Limb (tissue), 2 donors: ENCODE measurements around the gene ARMC5.
"Not testable (repeated sequence)": the region's sequence is repeated elsewhere in the genome, so short reads cannot be mapped to it uniquely, and the experiment has no call there.

Experiments
- DNase-seq, 2 donors: peaks; one replicate each; pipeline ENCODE4 v3.0.0-alpha.2; 2016; ENCODE audit errors: extremely low spot score in 2 of 2

The ARMC5 gene

GRCh38 chr16:31435341-31436220 is 23.7 kb upstream of the ARMC5 start:
- DNase-seq = no peak

DNA sequence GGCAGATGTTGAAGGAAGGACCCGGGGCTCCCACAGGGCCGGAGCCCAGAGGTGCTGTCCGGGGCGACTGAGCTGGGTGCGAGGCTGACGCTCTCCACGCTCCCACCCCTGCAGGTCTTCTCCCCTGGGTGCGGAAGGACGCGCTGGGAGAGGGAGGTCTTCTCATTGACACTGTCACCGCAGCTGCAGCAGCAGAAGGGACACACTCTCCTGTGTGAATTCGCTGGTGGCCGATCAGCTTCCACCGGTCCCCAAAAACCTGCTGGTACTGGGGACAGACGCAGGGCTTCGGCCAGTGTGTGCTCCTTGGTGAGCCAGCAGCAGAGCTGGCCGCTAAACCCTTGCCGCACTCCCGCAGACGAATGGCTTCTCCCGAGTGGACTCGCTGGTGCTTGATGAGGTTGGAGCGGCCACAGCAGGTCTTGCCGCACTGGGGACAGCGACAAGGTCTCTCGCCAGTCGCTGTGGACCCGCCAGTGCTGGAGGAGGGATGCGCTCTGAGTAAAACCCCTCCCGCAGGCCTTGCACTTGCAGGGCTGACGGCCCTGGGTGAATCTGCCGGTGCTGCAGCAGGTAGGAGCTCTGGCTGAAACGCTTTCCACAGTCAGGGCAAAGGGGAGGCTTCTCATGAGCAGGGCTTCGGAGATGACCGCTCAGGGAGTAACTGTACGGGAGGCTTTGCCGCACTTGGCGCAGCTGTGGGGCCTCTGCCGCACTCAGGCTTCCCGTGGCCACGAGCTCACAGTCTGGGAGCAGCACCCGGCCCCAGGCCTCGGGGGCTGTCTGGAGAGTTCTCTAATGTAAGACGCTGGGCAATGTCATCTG is 22.9 kb upstream of the ARMC5 start:
- DNase-seq = no peak

DNA sequence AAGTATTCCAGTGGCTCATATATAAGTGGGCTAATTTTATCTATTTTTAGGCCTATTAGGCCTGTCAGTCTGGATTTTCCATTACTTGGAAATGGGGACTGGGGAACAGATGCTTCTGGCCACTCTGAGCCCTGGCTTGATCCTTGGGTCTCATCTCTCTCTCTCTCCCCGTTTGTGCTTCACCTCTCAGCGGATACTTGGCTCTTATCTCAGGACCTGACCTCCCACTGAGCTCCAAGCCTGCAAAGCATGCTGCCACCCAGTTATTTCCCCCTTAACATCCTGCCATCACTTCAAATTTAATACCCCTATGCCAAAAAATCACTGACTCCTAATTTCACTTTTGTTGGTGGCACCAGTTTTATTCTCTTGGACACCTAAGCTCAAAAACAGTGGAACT is 20.9 kb upstream of the ARMC5 start:
- no peak for DNase-seq

DNA sequence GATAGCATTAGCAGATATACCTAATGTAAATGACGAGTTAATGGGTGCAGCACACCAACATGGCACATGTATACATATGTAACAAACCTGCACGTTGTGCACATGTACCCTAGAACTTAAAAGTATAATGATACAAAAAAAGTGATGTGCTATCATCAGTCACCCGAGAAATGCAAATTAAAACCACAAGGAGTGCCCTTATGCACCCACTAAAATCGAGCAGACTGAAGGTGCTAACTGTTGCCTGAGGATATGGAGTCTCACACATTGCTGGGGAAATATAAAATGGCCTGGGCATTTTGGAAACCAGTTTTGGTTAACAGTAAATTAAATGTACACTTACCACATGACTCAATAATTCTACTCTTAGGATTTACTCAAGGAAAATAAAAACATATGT is 20.3 kb upstream of the ARMC5 start:
- DNase-seq = not testable (repeated sequence)

GRCh38 chr16:31439519-31439918 is 19.8 kb upstream of the ARMC5 start:
- no peak for DNase-seq

- DNase-seq = no peak
Measured at GRCh38 chr16:31440516-31441184, 18.7 kb upstream of the ARMC5 start.

DNA sequence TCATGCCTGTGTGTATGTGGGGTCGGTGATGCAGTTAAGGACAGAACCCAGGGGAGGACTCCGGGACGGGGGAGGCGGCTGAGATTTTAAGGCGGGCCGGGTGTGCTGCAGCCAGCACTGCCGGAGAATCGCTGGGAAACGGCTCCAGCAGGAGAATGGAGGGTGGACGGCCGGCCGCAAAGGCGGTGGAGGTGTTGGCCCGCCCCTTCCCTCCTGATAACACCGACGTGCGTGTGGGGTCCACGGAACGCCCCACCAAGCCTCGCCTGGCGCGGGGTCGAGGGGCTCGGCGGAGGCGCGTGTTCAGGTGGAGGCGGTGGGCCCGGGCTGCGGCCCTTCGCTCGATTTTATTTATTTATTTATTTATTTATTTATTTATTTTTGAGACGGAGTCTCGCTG is 17.3 kb upstream of the ARMC5 start:
- no peak for DNase-seq

DNA sequence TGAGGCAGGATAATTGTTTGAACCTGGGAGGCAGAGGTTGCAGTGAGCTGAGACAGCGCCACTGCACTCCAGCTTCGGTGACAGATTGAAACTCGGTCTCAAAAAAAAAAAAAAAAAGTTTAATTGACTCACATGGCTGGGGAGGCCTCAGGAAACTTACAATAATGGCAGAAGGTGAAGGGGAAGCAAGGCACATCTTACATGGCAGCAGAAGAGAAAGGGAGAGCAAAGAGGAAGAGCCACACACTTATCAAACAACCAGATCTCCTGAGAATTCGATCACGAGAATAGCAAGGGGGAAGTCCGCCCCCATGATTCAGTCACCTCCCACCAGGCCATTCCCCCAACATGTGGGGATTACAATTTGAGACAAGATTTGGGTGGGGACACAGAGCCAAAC is 13.4 kb upstream of the ARMC5 start:
- DNase-seq = not testable (repeated sequence)

GRCh38 chr16:31451201-31451600 is 8.1 kb upstream of the ARMC5 start:
- no peak for DNase-seq

GRCh38 chr16:31451681-31452351 is 7.5 kb upstream of the ARMC5 start:
- peak in 1 of 2 donors; percentile 49 for DNase-seq

DNA sequence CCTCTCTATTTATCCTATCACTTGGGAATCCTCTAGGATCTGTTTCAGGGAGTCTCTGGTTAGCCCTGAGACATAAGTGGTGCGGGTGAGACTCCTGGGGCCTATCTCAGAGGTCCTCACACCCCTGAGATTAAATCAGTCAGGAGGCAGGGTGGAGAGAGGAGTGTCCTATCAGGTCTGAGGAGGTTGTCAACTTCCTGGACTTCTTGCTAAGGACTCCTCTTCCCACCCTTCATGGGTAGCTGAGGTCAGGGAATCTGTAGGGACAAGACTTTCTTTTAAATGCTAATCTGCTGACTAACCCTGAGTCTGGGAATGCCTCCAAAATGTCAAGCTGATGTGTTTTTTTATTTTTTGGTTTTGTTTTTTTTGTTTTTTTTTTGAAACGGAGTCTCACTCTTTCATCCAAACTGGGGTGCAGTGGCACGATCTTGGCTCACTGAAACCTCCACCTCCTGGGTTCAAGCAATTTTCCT is 6.6 kb upstream of the ARMC5 start:
- DNase-seq = no peak

DNA sequence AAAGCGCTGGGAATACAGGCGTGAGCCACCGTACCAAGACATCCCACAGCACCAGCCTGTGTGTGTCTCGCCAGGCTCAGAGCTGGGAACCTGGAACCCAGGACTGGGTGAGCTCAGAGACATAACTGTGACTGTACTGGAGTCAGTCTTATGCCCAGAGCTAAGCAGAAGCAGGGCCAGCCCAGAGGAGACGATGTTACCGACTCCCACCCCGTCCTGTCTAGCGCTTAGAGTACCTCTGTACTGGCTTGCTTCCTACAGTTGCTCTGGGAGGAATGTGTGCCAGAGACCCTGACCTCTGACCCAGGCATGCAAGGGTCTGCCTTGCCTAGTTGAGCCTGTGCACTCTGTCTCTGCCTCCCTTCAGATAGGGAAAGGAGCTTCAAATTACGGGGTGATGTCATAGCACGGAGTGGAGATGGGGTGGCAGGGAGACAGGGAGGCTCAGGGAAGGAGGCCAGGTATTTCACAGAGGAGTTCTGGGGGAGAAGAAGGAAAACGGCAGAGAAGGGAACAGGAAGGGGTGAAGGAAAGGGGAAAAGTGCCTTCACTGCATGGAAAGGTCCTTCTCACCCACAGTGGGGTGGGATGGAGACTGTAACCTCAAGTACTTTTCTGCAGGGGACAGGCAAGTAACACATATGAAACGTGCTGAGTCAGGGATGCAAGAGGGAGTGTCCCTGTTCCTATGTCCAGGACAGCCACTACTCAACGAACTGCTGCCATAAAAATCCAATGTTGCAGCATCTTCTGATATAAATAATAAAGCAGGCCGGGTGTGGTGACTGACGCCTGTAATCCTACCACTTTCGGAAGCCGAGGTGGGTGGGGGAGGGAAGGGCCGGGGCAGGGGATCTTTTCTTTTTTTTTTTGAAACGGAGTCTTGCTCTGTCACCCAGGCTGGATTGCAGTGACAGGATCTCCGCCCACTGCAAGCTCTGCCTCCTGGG is 5.8 kb upstream of the ARMC5 start:
- DNase-seq = peak in 1 of 2 donors; percentile 29

DNA sequence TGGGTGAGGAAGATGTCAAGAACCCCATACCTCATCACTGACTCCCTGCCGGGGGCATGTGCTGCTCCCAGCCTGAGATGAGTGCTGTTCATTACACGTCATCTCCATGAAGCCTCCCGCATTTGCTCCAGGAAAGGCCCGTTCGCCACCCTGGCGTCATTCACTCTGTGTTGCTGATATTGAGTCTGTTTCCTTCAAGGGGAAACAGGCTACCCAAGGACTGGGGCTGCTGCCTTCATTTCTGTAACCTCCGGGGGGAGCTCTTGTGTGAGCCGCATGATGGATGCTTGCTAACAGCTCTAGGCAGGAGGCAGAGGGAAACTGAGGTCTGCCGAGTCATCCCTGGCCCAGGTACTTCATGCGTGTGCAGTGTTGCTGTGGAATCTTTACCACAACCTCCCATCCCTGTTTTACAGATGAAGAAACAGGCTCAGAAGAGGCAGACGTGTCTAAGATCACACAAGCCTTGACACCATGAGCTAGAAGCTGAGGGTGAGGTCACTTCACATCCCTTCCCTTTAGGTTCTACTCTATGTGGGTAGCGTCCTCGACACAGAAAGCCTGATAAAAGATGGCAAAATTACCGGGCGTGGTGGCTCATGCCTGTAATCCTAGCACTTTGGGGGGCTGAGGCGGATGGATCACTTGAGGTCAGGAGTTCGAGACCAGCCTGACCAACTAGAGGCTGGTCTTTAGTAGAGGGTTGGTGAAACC is 3.5 kb upstream of the ARMC5 start:
- no peak for DNase-seq

- no peak for DNase-seq
Measured at GRCh38 chr16:31456988-31457360, 2.3 kb upstream of the ARMC5 start.

DNA sequence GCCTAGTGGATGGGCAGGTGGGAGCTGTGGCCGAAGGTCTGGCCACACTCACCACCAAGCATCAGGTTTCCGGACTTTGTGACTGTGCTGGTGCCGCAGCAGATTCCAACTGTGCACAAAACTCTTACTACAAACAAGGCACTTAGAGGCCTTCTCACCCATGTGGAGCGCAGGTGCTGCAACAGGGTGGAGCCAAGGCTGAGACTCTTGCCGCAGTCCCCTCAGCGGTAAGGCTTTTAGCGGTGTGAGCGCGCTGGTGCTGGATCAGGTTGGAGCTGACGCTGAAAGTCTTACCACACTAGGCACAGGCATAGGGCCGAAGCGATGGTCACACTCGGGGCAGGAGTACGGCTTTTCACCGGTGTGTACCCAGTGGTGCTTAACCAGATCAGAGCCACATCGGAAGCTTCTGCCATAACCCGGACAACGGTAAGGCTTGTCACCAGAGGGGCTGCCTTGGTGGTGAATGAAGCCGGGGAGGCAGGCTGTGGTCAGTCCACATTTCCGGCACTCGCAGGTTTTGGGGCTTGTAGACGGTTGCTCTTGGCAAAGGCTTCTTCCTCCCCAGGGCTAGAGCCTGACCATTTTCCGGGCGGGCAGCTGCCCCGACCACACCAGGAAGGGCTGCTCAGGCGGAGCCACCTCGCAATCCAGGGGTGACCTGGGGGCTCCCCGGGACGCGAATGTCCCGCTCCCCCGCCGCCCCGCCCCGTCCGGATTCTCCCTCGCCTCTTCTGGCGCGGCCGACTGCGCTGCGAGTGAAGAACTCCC is 1.0 kb upstream of the ARMC5 start:
- DNase-seq = no peak

DNA sequence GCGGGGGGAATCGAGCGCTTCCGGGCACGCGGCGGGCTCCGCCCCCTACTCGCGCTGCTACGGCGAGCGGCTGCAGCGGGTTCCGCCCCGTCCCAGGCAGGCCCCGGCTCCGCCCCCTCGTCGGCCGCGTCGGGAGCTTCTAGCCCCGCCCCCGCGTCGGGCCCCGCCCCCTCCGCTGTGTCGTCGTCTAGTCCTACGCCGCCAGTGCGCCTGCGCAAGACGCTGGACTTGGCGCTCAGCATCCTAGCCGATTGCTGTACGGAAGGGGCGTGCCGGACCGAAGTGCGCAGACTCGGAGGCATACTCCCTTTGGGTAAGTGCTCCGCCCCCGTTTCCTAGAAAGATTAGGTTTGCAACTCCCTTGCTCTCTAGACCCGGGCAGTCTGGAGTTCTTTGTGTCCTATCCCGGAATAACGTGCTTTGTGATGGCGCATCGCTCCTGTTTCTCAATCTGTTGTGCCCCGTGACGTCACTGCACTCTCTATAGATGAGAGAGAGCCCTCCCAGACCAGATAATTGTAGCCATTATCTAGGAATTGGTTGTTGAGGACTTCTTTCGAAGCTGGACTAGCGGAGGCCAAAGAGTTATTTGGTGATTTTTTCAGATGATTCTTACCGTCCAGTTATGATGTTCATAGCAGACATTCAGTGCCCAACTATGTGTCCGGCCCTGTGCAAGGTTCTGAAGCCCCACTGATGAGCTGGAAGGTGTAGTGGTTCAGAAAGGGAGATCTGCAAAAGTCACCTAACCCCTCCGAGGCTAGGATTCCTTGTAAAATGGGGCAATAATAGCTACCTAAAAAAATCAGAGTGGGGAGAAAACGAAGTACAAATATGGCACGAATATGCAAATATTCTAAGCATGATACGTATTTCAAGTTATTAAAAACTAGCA is 633 bp downstream of the ARMC5 start:
- DNase-seq = peak; percentile 99 to 100

GRCh38 chr16:31460582-31461002 is 1.3 kb downstream of the ARMC5 start:
- peak in 1 of 2 donors; percentile 58 for DNase-seq
